Stimulated activated CD8-positive, alpha-beta memory T cell treated with anti-CD3 and anti-CD28 coated beads, Interleukin-7, amount 100 ng/mL, for 48 hours (primary cell): ENCODE results near the gene PCDHGA8.
"Not testable (repeated sequence)": the region's sequence is repeated elsewhere in the genome, so short reads cannot be mapped to it uniquely, and the experiment has no call there.

Experiments
- DNase-seq, 2 donors: peaks; one replicate each; pipeline ENCODE4 v3.0.0-alpha.2; 2020; ENCODE audit warnings: low read depth in 1 of 2; ENCODE audit errors: extremely low read depth in 1 of 2

Gene PCDHGA8

DNA sequence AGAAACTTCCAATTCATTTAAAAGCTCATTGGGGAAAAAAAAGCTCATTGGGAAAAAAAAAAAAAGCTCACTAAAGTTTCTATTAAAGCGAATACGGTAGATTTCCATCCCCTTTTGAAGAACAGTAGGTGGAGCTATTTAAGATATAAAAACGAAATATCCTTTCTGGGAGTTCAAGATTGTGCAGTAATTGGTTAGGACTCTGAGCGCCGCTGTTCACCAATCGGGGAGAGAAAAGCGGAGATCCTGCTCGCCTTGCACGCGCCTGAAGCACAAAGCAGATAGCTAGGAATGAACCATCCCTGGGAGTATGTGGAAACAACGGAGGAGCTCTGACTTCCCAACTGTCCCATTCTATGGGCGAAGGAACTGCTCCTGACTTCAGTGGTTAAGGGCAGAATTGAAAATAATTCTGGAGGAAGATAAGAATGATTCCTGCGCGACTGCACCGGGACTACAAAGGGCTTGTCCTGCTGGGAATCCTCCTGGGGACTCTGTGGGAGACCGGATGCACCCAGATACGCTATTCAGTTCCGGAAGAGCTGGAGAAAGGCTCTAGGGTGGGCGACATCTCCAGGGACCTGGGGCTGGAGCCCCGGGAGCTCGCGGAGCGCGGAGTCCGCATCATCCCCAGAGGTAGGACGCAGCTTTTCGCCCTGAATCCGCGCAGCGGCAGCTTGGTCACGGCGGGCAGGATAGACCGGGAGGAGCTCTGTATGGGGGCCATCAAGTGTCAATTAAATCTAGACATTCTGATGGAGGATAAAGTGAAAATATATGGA, 38.1 kb downstream of the PCDHGA8 start, which contains the start of gene PCDHGA12:
PCDHGA12 (plus strand) TSS at position 176 of the 782 bp plus-strand sequence; CDS start at position 429, 253 bp downstream.
- no peak for DNase-seq

DNA sequence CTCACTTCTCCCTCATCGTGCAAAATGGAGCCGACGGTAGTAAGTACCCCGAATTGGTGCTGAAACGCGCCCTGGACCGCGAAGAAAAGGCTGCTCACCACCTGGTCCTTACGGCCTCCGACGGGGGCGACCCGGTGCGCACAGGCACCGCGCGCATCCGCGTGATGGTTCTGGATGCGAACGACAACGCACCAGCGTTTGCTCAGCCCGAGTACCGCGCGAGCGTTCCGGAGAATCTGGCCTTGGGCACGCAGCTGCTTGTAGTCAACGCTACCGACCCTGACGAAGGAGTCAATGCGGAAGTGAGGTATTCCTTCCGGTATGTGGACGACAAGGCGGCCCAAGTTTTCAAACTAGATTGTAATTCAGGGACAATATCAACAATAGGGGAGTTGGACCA, 38.9 kb downstream of the PCDHGA8 start:
- DNase-seq: no peak

DNA sequence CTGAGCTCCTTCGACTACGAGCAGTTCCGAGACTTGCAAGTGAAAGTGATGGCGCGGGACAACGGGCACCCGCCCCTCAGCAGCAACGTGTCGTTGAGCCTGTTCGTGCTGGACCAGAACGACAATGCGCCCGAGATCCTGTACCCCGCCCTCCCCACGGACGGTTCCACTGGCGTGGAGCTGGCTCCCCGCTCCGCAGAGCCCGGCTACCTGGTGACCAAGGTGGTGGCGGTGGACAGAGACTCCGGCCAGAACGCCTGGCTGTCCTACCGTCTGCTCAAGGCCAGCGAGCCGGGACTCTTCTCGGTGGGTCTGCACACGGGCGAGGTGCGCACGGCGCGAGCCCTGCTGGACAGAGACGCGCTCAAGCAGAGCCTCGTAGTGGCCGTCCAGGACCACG, 39.9 kb downstream of the PCDHGA8 start:
- not testable (repeated sequence) for DNase-seq

DNA sequence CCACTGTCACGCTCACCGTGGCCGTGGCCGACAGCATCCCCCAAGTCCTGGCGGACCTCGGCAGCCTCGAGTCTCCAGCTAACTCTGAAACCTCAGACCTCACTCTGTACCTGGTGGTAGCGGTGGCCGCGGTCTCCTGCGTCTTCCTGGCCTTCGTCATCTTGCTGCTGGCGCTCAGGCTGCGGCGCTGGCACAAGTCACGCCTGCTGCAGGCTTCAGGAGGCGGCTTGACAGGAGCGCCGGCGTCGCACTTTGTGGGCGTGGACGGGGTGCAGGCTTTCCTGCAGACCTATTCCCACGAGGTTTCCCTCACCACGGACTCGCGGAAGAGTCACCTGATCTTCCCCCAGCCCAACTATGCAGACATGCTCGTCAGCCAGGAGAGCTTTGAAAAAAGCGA, 40.3 kb downstream of the PCDHGA8 start:
- not testable (repeated sequence) for DNase-seq

DNA sequence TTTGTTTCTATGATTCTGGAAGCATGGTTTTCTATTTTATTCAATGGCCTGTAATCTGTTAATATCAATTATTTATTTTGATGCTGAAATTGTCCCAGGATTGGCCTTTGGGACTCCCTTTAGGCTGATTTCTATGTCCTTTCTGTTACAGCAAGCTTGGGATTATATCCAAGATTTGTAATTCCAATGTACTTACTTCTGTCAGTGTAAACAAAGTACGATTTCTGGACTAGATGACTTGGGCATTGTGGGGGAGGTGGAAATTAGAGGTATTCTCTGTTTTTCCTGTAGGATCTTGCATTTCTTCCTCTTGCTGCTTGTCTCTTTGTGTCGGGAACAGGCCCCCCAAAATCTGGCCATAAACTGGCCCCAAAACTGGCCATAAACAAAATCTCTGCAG, 41.6 kb downstream of the PCDHGA8 start:
- no peak for DNase-seq

DNA sequence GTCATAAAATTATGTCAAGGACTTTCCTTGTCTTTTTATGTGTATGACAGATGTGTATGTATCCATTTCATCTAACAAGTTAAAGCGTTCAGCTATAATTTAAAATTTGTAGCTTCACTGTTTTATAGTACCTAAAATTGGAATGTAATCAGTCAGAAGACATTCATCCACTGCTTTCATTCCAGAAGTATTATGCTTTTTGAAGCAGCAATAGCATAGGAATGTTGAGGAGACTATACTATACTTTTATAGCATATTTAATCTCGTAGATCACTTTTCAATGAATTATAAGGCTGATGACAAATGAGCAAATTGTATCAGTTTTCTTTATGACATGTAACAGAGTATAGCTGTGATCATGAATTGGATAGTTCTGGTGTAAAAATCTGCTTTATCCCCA, 44.8 kb downstream of the PCDHGA8 start:
- no peak for DNase-seq

DNA sequence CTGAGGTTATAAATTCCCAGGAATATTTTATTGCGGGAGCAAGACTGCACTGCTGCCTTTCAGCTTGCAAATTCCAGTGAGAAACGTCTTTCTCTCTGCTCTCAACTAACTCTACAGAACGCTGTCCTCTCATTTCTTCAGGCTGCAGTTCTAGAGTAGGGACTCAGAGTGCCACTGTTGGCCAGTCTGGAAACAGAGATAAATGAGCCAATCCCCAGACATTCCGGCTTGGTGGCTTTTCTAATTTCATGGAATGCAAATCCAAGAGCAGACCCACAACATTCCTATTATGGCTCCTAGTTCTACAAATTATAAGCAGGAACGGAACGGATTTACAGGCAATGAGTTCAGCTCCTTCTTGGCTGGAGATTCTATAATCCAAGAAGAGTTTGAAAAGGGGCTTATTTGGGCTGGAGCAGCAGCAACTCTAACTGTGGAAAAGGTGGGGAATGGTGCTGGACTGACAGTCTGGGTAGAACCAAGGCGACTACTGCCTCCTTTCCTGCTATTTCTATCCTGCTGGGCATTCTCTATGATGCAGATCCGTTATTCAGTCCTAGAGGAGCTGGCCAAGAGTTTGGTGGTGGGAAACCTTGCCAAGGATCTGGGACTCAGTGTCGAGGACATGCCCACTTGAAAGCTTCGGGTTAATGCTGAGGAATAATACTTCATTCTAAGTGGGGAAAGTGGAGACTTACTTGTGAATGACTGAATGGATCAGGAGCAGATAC, 47.1 kb downstream of the PCDHGA8 start:
- no peak for DNase-seq

DNA sequence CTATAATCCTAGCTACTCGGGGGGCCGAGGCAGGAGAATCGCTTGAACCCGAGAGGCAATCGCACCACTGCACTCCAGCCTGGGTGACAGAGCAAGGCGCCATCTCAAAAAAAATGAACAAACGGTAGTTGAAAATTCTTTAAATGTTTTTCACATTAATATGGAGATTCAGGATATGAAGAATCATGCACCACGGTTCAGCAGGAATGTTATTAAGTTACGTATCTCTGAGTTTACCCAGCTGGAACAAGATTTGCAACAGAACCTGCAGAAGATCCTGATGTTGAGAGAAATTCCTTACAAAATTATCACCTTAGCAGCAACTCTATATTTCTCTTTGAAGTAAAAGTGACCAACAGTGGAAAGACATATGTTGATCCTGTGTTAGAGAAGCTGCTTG, 47.9 kb downstream of the PCDHGA8 start:
- no peak for DNase-seq

DNA sequence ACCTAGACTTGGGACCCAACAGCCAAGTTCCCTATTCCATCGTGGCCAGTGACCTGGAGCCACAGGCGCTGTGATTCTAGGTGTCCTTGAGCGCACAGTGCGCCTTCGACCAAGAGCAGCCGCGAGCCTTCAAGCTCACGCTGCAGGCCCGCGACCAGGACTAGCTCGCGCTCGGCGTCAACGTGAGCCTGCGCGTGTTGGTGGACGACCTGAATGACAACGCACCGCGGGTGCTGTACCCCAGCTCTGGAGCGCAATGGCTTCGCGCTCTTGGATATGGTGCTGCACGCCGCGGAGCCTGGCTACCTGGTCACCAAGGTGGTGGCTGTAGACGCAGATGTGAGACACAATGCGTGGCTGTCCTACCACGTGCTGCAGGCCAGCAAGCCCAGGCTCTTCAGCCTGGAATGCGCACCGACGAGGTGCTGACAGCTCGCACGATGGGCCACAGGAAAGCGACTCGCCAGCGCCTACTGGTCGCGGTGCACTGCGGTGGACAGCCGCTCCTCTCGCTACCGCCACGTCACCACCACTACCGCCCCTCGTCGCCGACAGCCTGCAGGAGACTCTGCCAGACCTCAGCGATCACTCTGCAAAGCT, 49.2 kb downstream of the PCDHGA8 start:
- DNase-seq: no peak
